Endodermal cell (in vitro differentiated cells): ENCODE results near the gene FRA10AC1. TPM values are rescaled to one million over a fixed set of nuclear protein-coding genes. Genes with fewer than 3 reads are reported as not detected.

Source experiments
- DNase-seq: peaks from one replicate; pipeline ENCODE4 v3.0.0-alpha.2; 2017
- H3K27ac ChIP-seq: 2 replicates; pipeline ENCODE4 v1.5.1; 2013; ENCODE audit warnings: mild to moderate bottlenecking, low read depth, low read length, moderate library complexity
- H3K27me3 ChIP-seq: 2 replicates; pipeline ENCODE4 v1.6.1; 2013; ENCODE audit warnings: mild to moderate bottlenecking, low read length, moderate library complexity; ENCODE audit not compliant: insufficient read depth, control insufficient read depth, poor library complexity, severe bottlenecking
- H3K36me3 ChIP-seq: 2 replicates; pipeline ENCODE4 v1.7.0; 2013; ENCODE audit warnings: mild to moderate bottlenecking, low read length, moderate library complexity; ENCODE audit not compliant: control insufficient read depth, insufficient read depth
- H3K4me1 ChIP-seq: one replicate; pipeline ENCODE4 v1.7.0; 2013; ENCODE audit warnings: low read length; ENCODE audit not compliant: control insufficient read depth, insufficient read depth
- H3K4me3 ChIP-seq: 2 replicates; pipeline ENCODE4 v1.5.1; 2013; ENCODE audit warnings: mild to moderate bottlenecking, low read length, moderate library complexity
- H3K9ac ChIP-seq: 2 replicates; pipeline ENCODE4 v1.6.1; 2013; ENCODE audit warnings: mild to moderate bottlenecking, low read length, moderate library complexity; ENCODE audit not compliant: poor library complexity, severe bottlenecking; ENCODE audit errors: extremely low read depth
- H3K9me3 ChIP-seq: 2 replicates; pipeline ENCODE4 v1.6.1; 2013; ENCODE audit warnings: mild to moderate bottlenecking, low read length, moderate library complexity; ENCODE audit not compliant: control insufficient read depth
- H3K27ac Mint-ChIP-seq: 2 replicates; pipeline ENCODE4 v1.8.0; 2020; ENCODE audit warnings: mixed read lengths
- H3K27me3 Mint-ChIP-seq: 2 replicates; pipeline ENCODE4 v1.8.0; 2021; ENCODE audit warnings: mild to moderate bottlenecking, mixed read lengths; ENCODE audit not compliant: insufficient read depth
- H3K36me3 Mint-ChIP-seq: 2 replicates; pipeline ENCODE4 v1.8.0; 2020; ENCODE audit warnings: low read depth, mixed read lengths
- H3K4me1 Mint-ChIP-seq: 2 replicates; pipeline ENCODE4 v1.8.0; 2020; ENCODE audit warnings: mixed read lengths
- H3K4me3 Mint-ChIP-seq: 2 replicates; pipeline ENCODE4 v1.8.0; 2020; ENCODE audit warnings: mild to moderate bottlenecking, moderate library complexity, mixed read lengths
- H3K9me3 Mint-ChIP-seq: 2 replicates; pipeline ENCODE4 v1.8.0; 2020; ENCODE audit warnings: mild to moderate bottlenecking, mixed read lengths
- WGBS, 2 experiments: methylation state at CpG; one replicate each; pipeline versions ENCODE4 v1.1.5 to v1.1.7; 2013; ENCODE audit warnings: missing lambda C conversion rate in 2 of 2, mixed read lengths in 1 of 2; ENCODE audit not compliant: insufficient coverage in 1 of 2, insufficient read length in 1 of 2; 5-methylcytosine and 5-hydroxymethylcytosine counted together
- total RNA-seq, 2 donors: library from RNA; stranded (reverse); fragmentation: NEBNext Ultra II Directional in 1 of 2; extraction: Animal tissue kit (Norgen Biotek cat#: 25700) in 1 of 2; gene quantifications; 2 replicates in 1 of 2; 3 replicates in 1 of 2; pipeline ENCODE4 v1.2.1, GENCODE V29; 2021
- TF ChIP-seq, protein P1 (sequence below): fragments of 200-600 bp; sonication (generic); conservative IDR thresholded peaks from 2 replicates; pipeline ENCODE4 v1.5.0; 2021; ENCODE audit warnings: antibody characterized with exemption, mild to moderate bottlenecking

Gene FRA10AC1
- total RNA-seq, 2 donors from 2014 or later, result 16.5 to 28.3 TPM

DNA sequence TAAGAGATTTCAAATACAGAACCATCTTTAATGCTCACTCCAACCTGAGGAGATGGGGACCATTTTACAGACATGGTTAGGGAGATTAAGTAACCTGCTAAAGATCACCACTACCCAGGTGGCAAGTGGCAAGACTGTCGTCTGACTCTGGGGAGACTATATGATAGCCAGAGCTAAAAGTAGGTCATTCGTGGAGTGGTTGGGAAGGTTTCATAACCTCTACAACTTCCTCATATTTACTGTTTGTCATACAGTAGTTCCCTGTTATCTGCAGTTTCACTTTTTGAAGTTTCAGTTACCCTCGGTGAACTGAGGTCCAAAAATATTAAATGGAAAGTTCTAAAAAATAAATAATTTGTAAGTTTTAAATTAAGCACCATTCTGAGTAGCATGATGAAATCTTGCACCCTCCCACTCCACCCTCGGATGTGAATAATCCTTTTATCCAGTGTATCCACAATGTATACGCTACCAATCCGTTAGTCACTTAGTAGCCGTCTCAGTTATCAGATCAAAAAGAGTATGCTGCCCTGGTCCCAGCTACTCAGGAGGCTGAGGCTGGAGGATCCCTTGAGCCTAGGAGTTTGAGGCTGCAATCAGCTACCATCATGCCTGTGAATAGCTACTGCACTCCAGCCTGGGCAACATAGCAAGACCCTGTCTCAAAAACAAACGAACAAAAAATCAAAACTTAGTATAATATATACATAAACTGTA is 40.4 kb upstream of the FRA10AC1 start:
- Histone ChIP-seq H3K27ac (no peak overlapping the region), H3K9ac (no peak overlapping the region), H3K27me3 (no peaks in the 10 kb centered on the region), H3K4me1 (peaks cover 8% of the 10 kb centered on the region), H3K36me3 (no peaks in the 10 kb centered on the region), H3K4me3 (no peak overlapping the region), H3K9me3 (no peaks in the 10 kb centered on the region)
- WGBS, 2 experiments, result 84 to 96% methylated on average over 2 to 6 of the region's 8 CpGs
- no peak for DNase-seq
- no peaks in the 10 kb centered on the region for H3K36me3 Mint-ChIP-seq
- TF ChIP-seq, protein P1, sequence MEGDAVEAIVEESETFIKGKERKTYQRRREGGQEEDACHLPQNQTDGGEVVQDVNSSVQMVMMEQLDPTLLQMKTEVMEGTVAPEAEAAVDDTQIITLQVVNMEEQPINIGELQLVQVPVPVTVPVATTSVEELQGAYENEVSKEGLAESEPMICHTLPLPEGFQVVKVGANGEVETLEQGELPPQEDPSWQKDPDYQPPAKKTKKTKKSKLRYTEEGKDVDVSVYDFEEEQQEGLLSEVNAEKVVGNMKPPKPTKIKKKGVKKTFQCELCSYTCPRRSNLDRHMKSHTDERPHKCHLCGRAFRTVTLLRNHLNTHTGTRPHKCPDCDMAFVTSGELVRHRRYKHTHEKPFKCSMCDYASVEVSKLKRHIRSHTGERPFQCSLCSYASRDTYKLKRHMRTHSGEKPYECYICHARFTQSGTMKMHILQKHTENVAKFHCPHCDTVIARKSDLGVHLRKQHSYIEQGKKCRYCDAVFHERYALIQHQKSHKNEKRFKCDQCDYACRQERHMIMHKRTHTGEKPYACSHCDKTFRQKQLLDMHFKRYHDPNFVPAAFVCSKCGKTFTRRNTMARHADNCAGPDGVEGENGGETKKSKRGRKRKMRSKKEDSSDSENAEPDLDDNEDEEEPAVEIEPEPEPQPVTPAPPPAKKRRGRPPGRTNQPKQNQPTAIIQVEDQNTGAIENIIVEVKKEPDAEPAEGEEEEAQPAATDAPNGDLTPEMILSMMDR, result no peak
- H3K27ac Mint-ChIP-seq, result no peak overlapping the region
- no peaks in the 10 kb centered on the region for H3K9me3 Mint-ChIP-seq
- H3K4me1 Mint-ChIP-seq, result peaks cover 11% of the 10 kb centered on the region
- no peak overlapping the region for H3K4me3 Mint-ChIP-seq
- no peaks in the 10 kb centered on the region for H3K27me3 Mint-ChIP-seq

DNA sequence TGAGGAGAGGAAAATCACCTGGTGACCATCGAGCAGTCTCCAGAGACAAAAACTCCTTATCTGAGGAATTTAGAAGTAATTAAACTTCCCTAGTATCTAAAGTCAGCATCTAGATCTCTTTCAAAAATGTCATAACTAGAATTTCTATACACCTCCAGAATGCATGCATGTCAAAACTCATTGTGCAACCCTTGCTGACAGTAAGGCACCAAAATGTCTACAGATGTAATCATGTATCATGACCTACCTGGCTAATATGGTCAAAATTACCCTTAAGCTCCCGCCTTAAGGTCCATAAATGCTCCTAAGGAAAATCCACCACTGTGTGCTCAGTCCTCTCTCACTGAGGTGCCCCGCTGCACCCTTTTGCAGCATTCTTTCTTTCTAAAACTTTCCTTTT is 39.0 kb upstream of the FRA10AC1 start:
- Mint-ChIP-seq H3K27ac (no peak overlapping the region), H3K4me1 (peaks cover 5% of the 10 kb centered on the region), H3K9me3 (no peaks in the 10 kb centered on the region), H3K27me3 (no peaks in the 10 kb centered on the region), H3K36me3 (no peaks in the 10 kb centered on the region), H3K4me3 (no peak overlapping the region)
- Histone ChIP-seq H3K4me1 (peaks cover 3% of the 10 kb centered on the region), H3K4me3 (no peak overlapping the region), H3K9ac (no peak overlapping the region), H3K36me3 (no peaks in the 10 kb centered on the region), H3K9me3 (no peaks in the 10 kb centered on the region), H3K27me3 (no peaks in the 10 kb centered on the region), H3K27ac (no peak overlapping the region)
- TF ChIP-seq, protein P1, result no peak
- DNase-seq, result no peak
- WGBS, 2 experiments, result 95 to 96% methylated on average over 3 of the region's 3 CpGs

DNA sequence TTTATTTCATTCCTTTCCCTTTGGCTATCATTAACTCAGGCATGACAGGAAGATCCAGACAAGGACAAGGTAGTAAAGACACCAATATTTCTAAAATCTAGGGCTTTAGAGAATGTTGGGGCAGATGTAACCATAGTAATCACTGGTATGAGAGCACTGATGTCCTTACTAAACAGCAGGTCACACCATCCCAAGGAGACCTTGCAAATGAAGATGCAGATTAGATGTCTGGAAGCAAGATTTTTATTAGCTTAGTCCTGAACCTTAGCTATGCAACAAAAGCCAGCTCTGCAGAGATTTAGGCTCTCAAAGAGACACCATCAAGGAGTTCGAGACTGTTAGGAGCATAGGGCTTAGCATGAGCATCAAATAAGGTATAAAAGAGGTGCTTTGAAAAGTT is 23.6 kb upstream of the FRA10AC1 start:
- no peak overlapping the region for H3K9ac ChIP-seq
- H3K36me3 Mint-ChIP-seq, result no peaks in the 10 kb centered on the region
- peaks cover 4% of the 10 kb centered on the region for H3K27me3 Mint-ChIP-seq
- no peak overlapping the region for H3K4me3 Mint-ChIP-seq
- no peaks in the 10 kb centered on the region for H3K27me3 ChIP-seq
- H3K27ac ChIP-seq, result no peak overlapping the region
- H3K9me3 Mint-ChIP-seq, result no peaks in the 10 kb centered on the region
- H3K4me1 Mint-ChIP-seq, result no peaks in the 10 kb centered on the region
- H3K36me3 ChIP-seq, result no peaks in the 10 kb centered on the region
- WGBS, 2 experiments, result 57 to 79% methylated on average over 1 of the region's 1 CpG
- no peak for DNase-seq
- H3K4me3 ChIP-seq, result no peak overlapping the region
- H3K9me3 ChIP-seq, result no peaks in the 10 kb centered on the region
- H3K4me1 ChIP-seq, result no peaks in the 10 kb centered on the region
- H3K27ac Mint-ChIP-seq, result no peak overlapping the region
- TF ChIP-seq, protein P1, result no peak
